Liver (tissue), 9 donors: Measurements from ENCODE around the gene HOXB8. TPM values are rescaled to one million over a fixed set of nuclear protein-coding genes. Genes with fewer than 3 reads are reported as not detected.

ENCODE experiments used
- DNase-seq: peaks from one replicate; pipeline ENCODE4 v3.0.0-alpha.2; 2017; ENCODE audit warnings: low spot score
- H3K27ac ChIP-seq, 2 donors: one replicate each; pipeline ENCODE4 v1.7.0; 2013; ENCODE audit warnings: inconsistent platforms in 2 of 2, low read length in 2 of 2, control low read depth in 1 of 2, low read depth in 1 of 2, mild to moderate bottlenecking in 1 of 2
- H3K27me3 ChIP-seq, 4 donors: one replicate each; pipeline versions ENCODE4 v1.6.1 to v1.7.0; 2013; ENCODE audit warnings: low read length in 3 of 4, inconsistent platforms in 1 of 4, mild to moderate bottlenecking in 1 of 4, moderate library complexity in 1 of 4; ENCODE audit not compliant: control insufficient read depth in 4 of 4, insufficient read depth in 4 of 4
- H3K36me3 ChIP-seq, 4 donors: one replicate each; pipeline versions ENCODE4 v1.6.1 to v1.7.0; 2013; ENCODE audit warnings: low read length in 3 of 4, mild to moderate bottlenecking in 3 of 4, low read depth in 1 of 4, moderate library complexity in 1 of 4; ENCODE audit not compliant: control insufficient read depth in 4 of 4, insufficient read depth in 3 of 4
- H3K4me1 ChIP-seq, 4 donors: one replicate each; pipeline versions ENCODE4 v1.6.1 to v1.7.0; 2013; ENCODE audit warnings: low read length in 3 of 4, mild to moderate bottlenecking in 3 of 4, moderate library complexity in 1 of 4; ENCODE audit not compliant: control insufficient read depth in 4 of 4, insufficient read depth in 4 of 4
- H3K4me3 ChIP-seq, 3 donors: one replicate each; pipeline versions ENCODE4 v1.6.1 to v1.7.0; 2013; ENCODE audit warnings: low read length in 3 of 3, control low read depth in 1 of 3, low read depth in 1 of 3, mild to moderate bottlenecking in 1 of 3
- H3K9ac ChIP-seq, 2 donors: one replicate each; pipeline ENCODE4 v1.7.0; 2013; ENCODE audit warnings: low read length in 2 of 2, mild to moderate bottlenecking in 2 of 2, moderate library complexity in 2 of 2, control low read depth in 1 of 2, low read depth in 1 of 2
- H3K9me3 ChIP-seq, 4 donors: one replicate each; pipeline versions ENCODE4 v1.6.1 to v1.7.0; 2013; ENCODE audit warnings: low read length in 3 of 4; ENCODE audit not compliant: control insufficient read depth in 4 of 4
- ATF3 ChIP-seq: IDR thresholded peaks from 2 replicates; pipeline ENCODE4 v1.6.1; 2016; ENCODE audit warnings: antibody characterized with exemption
- EGR1 ChIP-seq, 2 donors: IDR thresholded peaks; 2 replicates each; pipeline ENCODE4 v1.6.1; 2016 to 2018; ENCODE audit warnings: antibody characterized with exemption in 2 of 2, low read depth in 2 of 2
- FOXA1 ChIP-seq: IDR thresholded peaks from 2 replicates; pipeline ENCODE4 v1.6.1; 2016; ENCODE audit warnings: antibody characterized with exemption
- FOXA2 ChIP-seq: IDR thresholded peaks from 2 replicates; pipeline ENCODE4 v1.6.1; 2016; ENCODE audit warnings: antibody characterized with exemption
- GABPA ChIP-seq, 2 donors: IDR thresholded peaks in 1 of 2; conservative IDR thresholded peaks in 1 of 2; 2 replicates each; pipeline ENCODE4 v1.6.1; 2016; ENCODE audit warnings: antibody characterized with exemption in 2 of 2, mild to moderate bottlenecking in 1 of 2, moderate library complexity in 1 of 2
- NR2F2 ChIP-seq: IDR thresholded peaks from 2 replicates; pipeline ENCODE4 v1.6.1; 2016; ENCODE audit warnings: antibody characterized with exemption
- RAD21 ChIP-seq, 2 donors: IDR thresholded peaks; 2 replicates each; pipeline ENCODE4 v1.6.1; 2016; ENCODE audit warnings: antibody characterized with exemption in 2 of 2, mild to moderate bottlenecking in 2 of 2
- REST ChIP-seq: IDR thresholded peaks from 2 replicates; pipeline ENCODE4 v1.6.1; 2016; ENCODE audit warnings: antibody characterized with exemption, mild to moderate bottlenecking
- RXRA ChIP-seq, 2 donors: IDR thresholded peaks; 2 replicates each; pipeline ENCODE4 v1.6.1; 2017 to 2018; ENCODE audit warnings: antibody characterized with exemption in 2 of 2, mild to moderate bottlenecking in 1 of 2
- SP1 ChIP-seq: IDR thresholded peaks from 2 replicates; pipeline ENCODE4 v1.6.1; 2018; ENCODE audit warnings: antibody characterized with exemption, mild to moderate bottlenecking
- TAF1 ChIP-seq: conservative IDR thresholded peaks from 2 replicates; pipeline ENCODE4 v1.6.1; 2016; ENCODE audit warnings: antibody characterized with exemption, mild to moderate bottlenecking
- YY1 ChIP-seq: IDR thresholded peaks from 2 replicates; pipeline ENCODE4 v1.6.1; 2016; ENCODE audit warnings: antibody characterized with exemption, mild to moderate bottlenecking
- WGBS: extraction: QIAGEN DNeasy Blood & Tissue Kit; methylation state at CpG from one replicate; pipeline ENCODE4 v1.1.7; 2013; 5-methylcytosine and 5-hydroxymethylcytosine counted together
- polyA plus RNA-seq, 2 donors: library from polyadenylated mRNA; stranded (reverse) in 1 of 2; unstranded in 1 of 2; fragments of 200-250 nt in 1 of 2; fragments of >200 nt in 1 of 2; fragmentation: Nextera tagmentation in 1 of 2; extraction: Ambion mirVana in 1 of 2; gene quantifications; one replicate each; pipeline versions ENCODE4 v1.2.1 to v1.2.3, GENCODE V29; 2013 to 2015
- total RNA-seq, 2 donors: library from RNA; depleted of rRNA; stranded (reverse); fragments of >200 nt; gene quantifications; one replicate each; pipeline ENCODE4 v1.2.3, GENCODE V29; 2014
- TF ChIP-seq, protein P1 (sequence below): IDR thresholded peaks from 2 replicates; pipeline ENCODE4 v1.6.1; 2016; ENCODE audit warnings: antibody characterized with exemption
- TF ChIP-seq, protein P2 (sequence below): fragments of 150-350 bp; IDR thresholded peaks from 2 replicates; pipeline ENCODE4 v1.5.1; 2017; ENCODE audit warnings: improper control_type of control experiment, low read depth, low read length; ENCODE audit not compliant: missing input control
- donor health status: healthy.
- donor health status: healthy.
- donor health status: healthy.
- donor health status: healthy.
- donor health status: healthy.

Gene HOXB8
- total RNA-seq (not detected), polyA plus RNA-seq (not detected)

DNA sequence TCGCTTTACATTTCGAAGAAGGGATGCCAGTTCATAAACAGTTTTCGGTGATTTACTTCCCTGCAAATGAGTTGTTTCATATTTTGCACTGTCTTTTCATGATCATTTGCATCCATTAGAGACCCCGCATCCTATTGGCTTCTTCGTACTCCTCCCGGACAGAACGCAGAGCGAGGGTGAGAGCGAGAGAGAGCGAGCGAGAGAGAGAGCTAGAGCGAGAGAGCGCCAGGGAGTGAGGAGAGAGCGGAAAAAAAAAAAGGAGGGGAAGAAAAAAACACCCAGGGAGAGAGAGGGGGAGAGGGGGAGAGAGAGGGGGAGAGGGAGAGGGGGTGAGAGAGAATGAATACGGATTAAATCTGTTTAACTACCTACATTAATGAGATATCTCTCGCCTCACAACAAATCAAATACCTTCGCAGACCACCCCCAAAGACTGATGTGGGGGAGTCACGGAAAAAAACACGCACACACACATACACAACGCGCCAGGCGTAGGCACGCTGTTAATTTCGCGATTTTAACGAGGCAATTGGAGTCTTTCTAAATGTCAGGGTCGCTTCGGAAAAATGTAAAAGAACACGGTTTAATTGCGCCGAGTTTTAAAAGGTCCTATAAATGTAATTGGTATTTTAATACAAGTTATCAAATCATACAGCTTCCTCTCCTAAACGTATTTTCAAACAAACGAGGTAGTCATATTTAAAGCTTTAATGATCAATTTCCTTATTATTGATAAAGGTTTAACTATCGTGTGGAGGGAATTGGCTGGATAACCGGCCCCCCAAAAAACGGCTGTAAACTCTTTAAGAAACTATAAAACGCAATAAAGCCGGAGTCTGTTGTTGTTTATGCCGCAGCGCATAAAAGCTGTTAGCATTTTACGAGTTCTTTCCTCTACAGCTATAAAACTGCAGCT is at the start of gene HOXB8:
Gene HOXB8, minus strand, starts transcription at position 246 of the 916 bp plus-strand sequence. CDS start 588 bp downstream, outside the sequence.
- peak within 1 kb of the TSS in 1 of 3 donors; percentile 13 for H3K4me3 ChIP-seq
- 10% methylated on average over 41 of the region's 41 CpGs for WGBS

GRCh38 chr17:48663134-48663924 is 48.2 kb upstream of the HOXB8 start:
- Histone ChIP-seq H3K9me3 (no peaks in the 10 kb centered on the region), H3K27ac (no peak overlapping the region), H3K27me3 (peaks cover 0 to 3% (median 1%) of the 10 kb centered on the region in 4 donors), H3K4me3 (no peak overlapping the region), H3K36me3 (no peaks in the 10 kb centered on the region), H3K9ac (no peak overlapping the region), H3K4me1 (no peaks in the 10 kb centered on the region)
- TF ChIP-seq RXRA (IDR thresholded peaks at IDR 0.05) (no peak), YY1 (no peak), REST (no peak), GABPA (IDR thresholded peaks at IDR 0.05 in 1 of 2, conservative IDR thresholded peaks at IDR 0.05 in 1 of 2) (no peak), NR2F2 (no peak), SP1 (no peak), TAF1 (no peak), RAD21 (IDR thresholded peaks at IDR 0.05) (no peak), EGR1 (IDR thresholded peaks at IDR 0.05; ENCODE audit: low read depth in 2 of 2) (no peak), FOXA2 (no peak), FOXA1 (no peak), ATF3 (no peak)
- TF ChIP-seq, protein P1, sequence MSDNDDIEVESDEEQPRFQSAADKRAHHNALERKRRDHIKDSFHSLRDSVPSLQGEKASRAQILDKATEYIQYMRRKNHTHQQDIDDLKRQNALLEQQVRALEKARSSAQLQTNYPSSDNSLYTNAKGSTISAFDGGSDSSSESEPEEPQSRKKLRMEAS: no peak
- WGBS: 80% methylated on average over 8 of the region's 8 CpGs
- no peak for DNase-seq

More for the DNA sequence above, at the start of gene HOXB8:
- TF ChIP-seq TAF1 (no peak), RXRA (IDR thresholded peaks at IDR 0.05) (no peak), ATF3 (no peak), SP1 (no peak), FOXA1 (no peak), EGR1 (IDR thresholded peaks at IDR 0.05; ENCODE audit: low read depth in 2 of 2) (no peak)
- TF ChIP-seq, protein P2, sequence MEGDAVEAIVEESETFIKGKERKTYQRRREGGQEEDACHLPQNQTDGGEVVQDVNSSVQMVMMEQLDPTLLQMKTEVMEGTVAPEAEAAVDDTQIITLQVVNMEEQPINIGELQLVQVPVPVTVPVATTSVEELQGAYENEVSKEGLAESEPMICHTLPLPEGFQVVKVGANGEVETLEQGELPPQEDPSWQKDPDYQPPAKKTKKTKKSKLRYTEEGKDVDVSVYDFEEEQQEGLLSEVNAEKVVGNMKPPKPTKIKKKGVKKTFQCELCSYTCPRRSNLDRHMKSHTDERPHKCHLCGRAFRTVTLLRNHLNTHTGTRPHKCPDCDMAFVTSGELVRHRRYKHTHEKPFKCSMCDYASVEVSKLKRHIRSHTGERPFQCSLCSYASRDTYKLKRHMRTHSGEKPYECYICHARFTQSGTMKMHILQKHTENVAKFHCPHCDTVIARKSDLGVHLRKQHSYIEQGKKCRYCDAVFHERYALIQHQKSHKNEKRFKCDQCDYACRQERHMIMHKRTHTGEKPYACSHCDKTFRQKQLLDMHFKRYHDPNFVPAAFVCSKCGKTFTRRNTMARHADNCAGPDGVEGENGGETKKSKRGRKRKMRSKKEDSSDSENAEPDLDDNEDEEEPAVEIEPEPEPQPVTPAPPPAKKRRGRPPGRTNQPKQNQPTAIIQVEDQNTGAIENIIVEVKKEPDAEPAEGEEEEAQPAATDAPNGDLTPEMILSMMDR: no peak
- Histone ChIP-seq H3K27ac (no peak within 1 kb of the TSS), H3K4me1 (peaks cover 0 to 24% (median 7%) of the 10 kb centered on the region in 4 donors), H3K36me3 (no peaks in the 10 kb centered on the region), H3K9ac (no peak within 1 kb of the TSS), H3K27me3 (peaks cover 11 to 34% (median 26%) of the 10 kb centered on the region in 4 donors), H3K9me3 (no peaks in the 10 kb centered on the region)
- DNase-seq: no peak
